LNCaP clone FGC (cell line): ENCODE measurements around the gene PHACTR3.

Source experiments
- DNase-seq: peaks from one replicate; pipeline ENCODE4 v3.0.0-alpha.2; 2011; ENCODE audit warnings: low read depth
- H3K4me3 ChIP-seq: 2 replicates; pipeline ENCODE4 v1.5.1; 2011; ENCODE audit warnings: mild to moderate bottlenecking, low read depth, low read length, control low read depth
- TF ChIP-seq, protein P1 (sequence below): IDR thresholded peaks from 2 replicates; pipeline ENCODE4 v1.5.1; 2012; ENCODE audit warnings: mild to moderate bottlenecking; ENCODE audit not compliant: control insufficient read depth, insufficient read depth; ENCODE audit errors: extremely low read depth

Gene PHACTR3

DNA sequence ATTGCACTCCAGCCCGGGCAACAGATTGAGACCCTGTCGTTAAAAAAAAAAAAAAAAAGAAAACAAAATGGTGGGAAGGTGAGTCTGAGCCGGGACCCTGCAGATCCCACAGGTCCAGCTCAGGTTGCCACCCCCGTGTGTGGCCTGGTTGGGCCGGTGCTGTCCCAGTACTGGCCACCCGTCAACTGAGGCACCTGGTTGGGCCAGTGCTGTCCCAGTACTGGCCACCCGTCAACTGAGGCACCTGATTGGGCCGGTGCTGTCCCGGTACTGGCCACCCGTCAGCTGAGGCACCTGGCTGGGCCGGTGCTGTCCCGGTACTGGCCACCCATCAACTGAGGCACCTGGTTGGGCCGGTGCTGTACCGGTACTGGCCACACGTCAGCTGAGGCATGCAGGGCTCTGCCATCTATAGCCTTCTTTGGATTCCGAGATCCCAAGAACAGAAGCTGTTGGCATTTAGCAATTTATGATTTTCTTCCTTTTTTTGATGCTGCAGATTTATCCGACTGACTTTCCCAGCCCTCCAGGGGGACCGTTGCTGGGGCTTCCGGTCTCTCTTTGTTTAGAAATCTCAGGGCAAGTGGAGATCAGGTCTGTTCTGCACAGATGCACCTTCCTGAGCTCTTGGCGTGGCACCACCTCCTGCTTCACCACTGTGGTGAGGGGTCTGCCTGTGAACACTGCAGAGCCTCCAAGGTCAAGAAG is 215.3 kb downstream of the PHACTR3 start:
- TF ChIP-seq, protein P1, sequence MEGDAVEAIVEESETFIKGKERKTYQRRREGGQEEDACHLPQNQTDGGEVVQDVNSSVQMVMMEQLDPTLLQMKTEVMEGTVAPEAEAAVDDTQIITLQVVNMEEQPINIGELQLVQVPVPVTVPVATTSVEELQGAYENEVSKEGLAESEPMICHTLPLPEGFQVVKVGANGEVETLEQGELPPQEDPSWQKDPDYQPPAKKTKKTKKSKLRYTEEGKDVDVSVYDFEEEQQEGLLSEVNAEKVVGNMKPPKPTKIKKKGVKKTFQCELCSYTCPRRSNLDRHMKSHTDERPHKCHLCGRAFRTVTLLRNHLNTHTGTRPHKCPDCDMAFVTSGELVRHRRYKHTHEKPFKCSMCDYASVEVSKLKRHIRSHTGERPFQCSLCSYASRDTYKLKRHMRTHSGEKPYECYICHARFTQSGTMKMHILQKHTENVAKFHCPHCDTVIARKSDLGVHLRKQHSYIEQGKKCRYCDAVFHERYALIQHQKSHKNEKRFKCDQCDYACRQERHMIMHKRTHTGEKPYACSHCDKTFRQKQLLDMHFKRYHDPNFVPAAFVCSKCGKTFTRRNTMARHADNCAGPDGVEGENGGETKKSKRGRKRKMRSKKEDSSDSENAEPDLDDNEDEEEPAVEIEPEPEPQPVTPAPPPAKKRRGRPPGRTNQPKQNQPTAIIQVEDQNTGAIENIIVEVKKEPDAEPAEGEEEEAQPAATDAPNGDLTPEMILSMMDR = no peak
- no peak for DNase-seq
- H3K4me3 ChIP-seq = no peak overlapping the region

DNA sequence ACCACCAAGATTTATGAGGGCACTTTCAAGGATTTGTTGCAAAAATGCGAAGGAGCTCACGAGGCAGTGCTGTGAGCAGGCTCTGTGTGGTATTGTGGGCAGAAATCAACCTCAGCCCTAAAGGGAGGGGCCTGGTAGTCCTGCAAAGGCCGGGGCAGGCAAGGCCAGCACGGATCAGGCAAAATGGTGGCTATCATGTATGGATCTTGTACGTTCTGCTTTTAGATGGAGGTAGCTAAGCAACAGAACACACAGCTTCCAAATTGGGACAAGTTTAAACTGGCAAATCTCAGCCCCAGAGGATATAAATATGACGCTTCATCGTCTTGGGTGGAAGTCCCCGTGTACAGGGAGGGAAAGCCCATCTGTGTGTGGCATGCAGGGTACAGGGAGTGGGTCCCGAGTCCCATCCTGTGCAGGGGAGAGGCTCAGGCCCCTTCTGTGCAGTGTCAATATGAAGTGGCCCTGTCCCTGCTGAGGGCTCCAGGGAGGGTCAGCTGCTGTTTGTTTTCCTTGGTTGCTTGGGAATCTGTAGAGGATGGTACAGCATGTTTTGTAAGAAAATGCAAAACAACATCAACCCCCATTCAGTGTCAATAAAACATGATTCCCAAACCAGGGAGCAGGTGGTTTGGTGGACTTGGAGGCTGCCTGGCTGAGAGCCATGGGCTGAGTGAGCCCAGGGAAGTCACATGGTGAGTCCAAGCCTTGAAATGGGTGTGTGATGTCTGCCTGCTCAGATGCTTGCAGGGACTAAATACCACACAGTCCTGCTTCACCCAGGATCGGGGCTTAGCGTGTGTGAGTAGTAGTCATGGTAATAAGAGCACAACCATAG is 216.1 kb downstream of the PHACTR3 start:
- DNase-seq = no peak
- TF ChIP-seq, protein P1 = no peak
- H3K4me3 ChIP-seq = no peak overlapping the region

DNA sequence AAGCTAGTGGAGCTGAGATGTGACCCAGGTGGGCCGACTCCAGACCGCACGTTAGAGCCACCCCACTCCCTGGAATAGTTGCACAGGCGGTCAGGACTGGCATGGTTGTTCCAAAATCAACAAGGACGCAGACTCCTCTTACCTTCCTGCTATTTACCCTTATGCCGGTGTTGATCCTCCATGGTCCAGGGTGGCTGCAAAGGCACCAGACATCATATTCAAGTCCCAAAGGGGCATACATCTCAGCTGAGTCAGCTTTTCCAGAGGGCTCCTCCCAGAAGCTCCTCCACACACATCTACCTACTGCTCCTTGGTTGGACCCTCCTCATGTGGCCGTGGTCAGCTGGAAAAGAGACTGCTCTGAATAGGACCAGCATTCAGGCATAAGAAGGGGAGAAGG is 216.9 kb downstream of the PHACTR3 start:
- DNase-seq = no peak

DNA sequence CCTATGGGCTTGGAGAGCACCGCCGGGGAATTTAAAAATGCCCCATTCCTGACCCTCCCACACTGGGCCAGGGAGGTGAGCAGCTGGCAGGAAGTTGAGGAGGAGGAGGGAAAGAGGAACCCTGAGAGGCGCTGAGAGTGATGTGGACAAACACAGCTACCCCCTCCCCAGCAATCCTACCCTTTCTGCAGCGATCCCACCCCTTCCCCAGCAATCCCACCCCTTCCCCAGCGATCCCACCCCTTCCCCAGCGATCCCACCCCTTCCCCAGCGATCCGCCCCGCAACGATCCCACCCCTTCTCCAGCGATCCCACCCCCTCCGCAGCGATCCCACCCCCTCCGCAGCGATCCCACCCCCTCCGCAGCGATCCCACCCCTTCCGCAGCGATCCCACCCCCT is 217.4 kb downstream of the PHACTR3 start:
- no peak overlapping the region for H3K4me3 ChIP-seq
- TF ChIP-seq, protein P1 = no peak
- no peak for DNase-seq

More for the DNA sequence above, 216.9 kb downstream of the PHACTR3 start:
- no peak overlapping the region for H3K4me3 ChIP-seq
- TF ChIP-seq, protein P1 = no peak

DNA sequence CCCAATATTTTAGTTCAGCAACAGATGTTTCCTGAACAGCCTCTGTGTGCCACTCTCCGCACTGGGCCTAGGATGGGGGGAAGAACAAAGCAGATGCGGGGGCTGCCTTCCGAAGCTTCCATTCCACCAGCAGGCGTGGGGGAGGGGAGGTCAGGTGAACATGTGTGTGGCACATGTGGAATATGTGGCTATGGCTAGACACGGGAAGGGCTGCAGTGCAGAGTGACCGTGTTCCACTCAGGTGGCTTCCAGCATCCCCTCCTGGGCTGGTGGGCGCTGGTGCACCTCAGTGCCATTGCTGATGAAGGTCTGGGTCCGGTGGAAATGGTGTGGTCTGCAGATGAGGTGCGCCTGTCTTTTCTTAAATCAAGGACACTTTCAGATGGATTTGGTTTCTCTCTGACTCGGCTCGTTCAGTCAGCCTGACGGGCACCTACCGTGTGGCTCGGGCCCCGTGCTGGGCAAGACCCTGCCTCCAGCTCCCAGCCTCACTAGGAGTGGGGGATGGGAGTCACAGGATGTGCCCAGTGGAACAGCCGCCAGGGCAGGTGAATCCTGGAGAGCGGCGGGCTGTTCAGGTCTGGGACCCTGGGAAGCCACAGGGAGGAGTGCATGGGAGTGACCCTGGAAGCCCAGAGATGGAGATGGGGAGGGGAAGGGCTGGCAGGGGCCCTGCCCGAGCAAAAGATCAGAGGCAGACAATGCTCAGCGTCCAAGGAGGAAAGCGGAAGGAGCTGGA is 218.1 kb downstream of the PHACTR3 start:
- DNase-seq = no peak

DNA sequence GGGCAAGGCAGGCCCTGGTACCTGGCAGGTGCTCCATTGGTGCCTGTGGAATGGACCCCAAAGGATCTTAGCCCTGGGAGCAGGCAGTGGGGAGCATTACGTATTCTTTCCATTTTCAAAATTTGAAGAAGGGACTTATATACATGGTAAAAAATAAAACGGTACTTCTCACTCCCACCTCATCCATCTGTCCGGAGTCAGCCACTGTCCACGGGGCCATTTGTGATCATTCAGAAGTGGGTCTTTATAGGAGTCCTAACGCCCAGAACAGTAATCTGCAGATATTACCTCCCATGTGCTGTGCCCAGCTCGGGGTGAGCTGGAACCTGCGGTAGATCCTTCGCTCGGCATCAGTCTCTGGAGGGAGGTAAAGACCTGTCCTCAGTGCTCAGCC is 218.7 kb downstream of the PHACTR3 start:
- no peak for DNase-seq
- H3K4me3 ChIP-seq = no peak overlapping the region

More for the DNA sequence above, 218.1 kb downstream of the PHACTR3 start:
- no peak overlapping the region for H3K4me3 ChIP-seq
- TF ChIP-seq, protein P1 = no peak

More for the DNA sequence above, 218.7 kb downstream of the PHACTR3 start:
- TF ChIP-seq, protein P1 = no peak
